Endodermal cell (in vitro differentiated cells): ENCODE data around the gene HOXA11. TPM values are rescaled to one million over a fixed set of nuclear protein-coding genes. Genes with fewer than 3 reads are reported as not detected.

ENCODE experiments used
- DNase-seq: peaks from one replicate; pipeline ENCODE4 v3.0.0-alpha.2; 2017
- H3K27ac ChIP-seq: 2 replicates; pipeline ENCODE4 v1.5.1; 2013; ENCODE audit warnings: mild to moderate bottlenecking, low read depth, low read length, moderate library complexity
- H3K27me3 ChIP-seq: 2 replicates; pipeline ENCODE4 v1.6.1; 2013; ENCODE audit warnings: mild to moderate bottlenecking, low read length, moderate library complexity; ENCODE audit not compliant: insufficient read depth, control insufficient read depth, poor library complexity, severe bottlenecking
- H3K36me3 ChIP-seq: 2 replicates; pipeline ENCODE4 v1.7.0; 2013; ENCODE audit warnings: mild to moderate bottlenecking, low read length, moderate library complexity; ENCODE audit not compliant: control insufficient read depth, insufficient read depth
- H3K4me1 ChIP-seq: one replicate; pipeline ENCODE4 v1.7.0; 2013; ENCODE audit warnings: low read length; ENCODE audit not compliant: control insufficient read depth, insufficient read depth
- H3K4me3 ChIP-seq: 2 replicates; pipeline ENCODE4 v1.5.1; 2013; ENCODE audit warnings: mild to moderate bottlenecking, low read length, moderate library complexity
- H3K9ac ChIP-seq: 2 replicates; pipeline ENCODE4 v1.6.1; 2013; ENCODE audit warnings: mild to moderate bottlenecking, low read length, moderate library complexity; ENCODE audit not compliant: poor library complexity, severe bottlenecking; ENCODE audit errors: extremely low read depth
- H3K9me3 ChIP-seq: 2 replicates; pipeline ENCODE4 v1.6.1; 2013; ENCODE audit warnings: mild to moderate bottlenecking, low read length, moderate library complexity; ENCODE audit not compliant: control insufficient read depth
- H3K27ac Mint-ChIP-seq: 2 replicates; pipeline ENCODE4 v1.8.0; 2020; ENCODE audit warnings: mixed read lengths
- H3K27me3 Mint-ChIP-seq: 2 replicates; pipeline ENCODE4 v1.8.0; 2021; ENCODE audit warnings: mild to moderate bottlenecking, mixed read lengths; ENCODE audit not compliant: insufficient read depth
- H3K36me3 Mint-ChIP-seq: 2 replicates; pipeline ENCODE4 v1.8.0; 2020; ENCODE audit warnings: low read depth, mixed read lengths
- H3K4me1 Mint-ChIP-seq: 2 replicates; pipeline ENCODE4 v1.8.0; 2020; ENCODE audit warnings: mixed read lengths
- H3K4me3 Mint-ChIP-seq: 2 replicates; pipeline ENCODE4 v1.8.0; 2020; ENCODE audit warnings: mild to moderate bottlenecking, moderate library complexity, mixed read lengths
- H3K9me3 Mint-ChIP-seq: 2 replicates; pipeline ENCODE4 v1.8.0; 2020; ENCODE audit warnings: mild to moderate bottlenecking, mixed read lengths
- CTCF ChIP-seq: fragments of 200-600 bp; sonication (generic); conservative IDR thresholded peaks from 2 replicates; pipeline ENCODE4 v1.5.0; 2021; ENCODE audit warnings: antibody characterized with exemption, mild to moderate bottlenecking
- WGBS, 2 experiments: methylation state at CpG; one replicate each; pipeline versions ENCODE4 v1.1.5 to v1.1.7; 2013; ENCODE audit warnings: missing lambda C conversion rate in 2 of 2, mixed read lengths in 1 of 2; ENCODE audit not compliant: insufficient coverage in 1 of 2, insufficient read length in 1 of 2; 5-methylcytosine and 5-hydroxymethylcytosine counted together
- total RNA-seq, 2 donors: library from RNA; stranded (reverse); fragmentation: NEBNext Ultra II Directional in 1 of 2; extraction: Animal tissue kit (Norgen Biotek cat#: 25700) in 1 of 2; gene quantifications; 2 replicates in 1 of 2; 3 replicates in 1 of 2; pipeline ENCODE4 v1.2.1, GENCODE V29; 2021

HOXA11 gene
- total RNA-seq, 2 donors from 2014 or later: not detected

GRCh38 chr7:27197137-27198042, 12.4 kb upstream of the HOXA11 start:
- Mint-ChIP-seq H3K36me3 (no peaks in the 10 kb centered on the region), H3K27me3 (peaks cover 94% of the 10 kb centered on the region), H3K9me3 (no peaks in the 10 kb centered on the region), H3K4me1 (peaks cover 5% of the 10 kb centered on the region), H3K27ac (no peak overlapping the region), H3K4me3 (no peak overlapping the region)
- Histone ChIP-seq H3K4me1 (no peaks in the 10 kb centered on the region), H3K27me3 (peaks cover 97% of the 10 kb centered on the region), H3K9me3 (no peaks in the 10 kb centered on the region), H3K9ac (no peak overlapping the region), H3K36me3 (no peaks in the 10 kb centered on the region), H3K4me3 (no peak overlapping the region), H3K27ac (no peak overlapping the region)
- peak; percentile 16 for DNase-seq
- no peak for TF ChIP-seq CTCF
- 27 to 28% methylated on average over 14 to 18 of the region's 18 CpGs for WGBS, 2 experiments

- TF ChIP-seq CTCF: peak; percentile 93
- H3K9me3 ChIP-seq: no peaks in the 10 kb centered on the region
- H3K36me3 ChIP-seq: no peaks in the 10 kb centered on the region
- H3K27me3 ChIP-seq: peaks cover 97% of the 10 kb centered on the region
- Mint-ChIP-seq H3K27me3 (peaks cover 94% of the 10 kb centered on the region), H3K4me3 (no peak overlapping the region), H3K9me3 (no peaks in the 10 kb centered on the region), H3K4me1 (peaks cover 5% of the 10 kb centered on the region), H3K27ac (no peak overlapping the region), H3K36me3 (no peaks in the 10 kb centered on the region)
- 2 to 3% methylated on average over 6 of the region's 6 CpGs for WGBS, 2 experiments
- peak; percentile 95 for DNase-seq
- no peak overlapping the region for H3K27ac ChIP-seq
- no peaks in the 10 kb centered on the region for H3K4me1 ChIP-seq
- H3K4me3 ChIP-seq: no peak overlapping the region
- H3K9ac ChIP-seq: no peak overlapping the region
These were observed 11.3 kb upstream of the HOXA11 start for GRCh38 chr7:27196287-27196767.

- Mint-ChIP-seq H3K4me3 (no peak overlapping the region), H3K36me3 (no peaks in the 10 kb centered on the region), H3K27ac (no peak overlapping the region), H3K4me1 (no peaks in the 10 kb centered on the region), H3K27me3 (peaks cover 96% of the 10 kb centered on the region), H3K9me3 (no peaks in the 10 kb centered on the region)
- no peak for TF ChIP-seq CTCF
- Histone ChIP-seq H3K27ac (no peak overlapping the region), H3K27me3 (peaks cover 97% of the 10 kb centered on the region), H3K4me1 (no peaks in the 10 kb centered on the region), H3K4me3 (no peak overlapping the region), H3K36me3 (no peaks in the 10 kb centered on the region), H3K9ac (no peak overlapping the region), H3K9me3 (no peaks in the 10 kb centered on the region)
- DNase-seq: peak; percentile 45
- 49 to 53% methylated on average over 8 to 9 of the region's 9 CpGs for WGBS, 2 experiments
These were observed 9.8 kb upstream of the HOXA11 start for GRCh38 chr7:27194686-27195379.
